ENCODE data around the gene APP. TPM values are rescaled to one million over a fixed set of nuclear protein-coding genes. Genes with fewer than 3 reads are reported as not detected.

APP gene
- total and polyA plus RNA-seq, 2 of the 13 experiments (the other 11 are each of a cell fraction or from before 2014, with no cell fraction given), result 70.6 to 262 TPM

DNA sequence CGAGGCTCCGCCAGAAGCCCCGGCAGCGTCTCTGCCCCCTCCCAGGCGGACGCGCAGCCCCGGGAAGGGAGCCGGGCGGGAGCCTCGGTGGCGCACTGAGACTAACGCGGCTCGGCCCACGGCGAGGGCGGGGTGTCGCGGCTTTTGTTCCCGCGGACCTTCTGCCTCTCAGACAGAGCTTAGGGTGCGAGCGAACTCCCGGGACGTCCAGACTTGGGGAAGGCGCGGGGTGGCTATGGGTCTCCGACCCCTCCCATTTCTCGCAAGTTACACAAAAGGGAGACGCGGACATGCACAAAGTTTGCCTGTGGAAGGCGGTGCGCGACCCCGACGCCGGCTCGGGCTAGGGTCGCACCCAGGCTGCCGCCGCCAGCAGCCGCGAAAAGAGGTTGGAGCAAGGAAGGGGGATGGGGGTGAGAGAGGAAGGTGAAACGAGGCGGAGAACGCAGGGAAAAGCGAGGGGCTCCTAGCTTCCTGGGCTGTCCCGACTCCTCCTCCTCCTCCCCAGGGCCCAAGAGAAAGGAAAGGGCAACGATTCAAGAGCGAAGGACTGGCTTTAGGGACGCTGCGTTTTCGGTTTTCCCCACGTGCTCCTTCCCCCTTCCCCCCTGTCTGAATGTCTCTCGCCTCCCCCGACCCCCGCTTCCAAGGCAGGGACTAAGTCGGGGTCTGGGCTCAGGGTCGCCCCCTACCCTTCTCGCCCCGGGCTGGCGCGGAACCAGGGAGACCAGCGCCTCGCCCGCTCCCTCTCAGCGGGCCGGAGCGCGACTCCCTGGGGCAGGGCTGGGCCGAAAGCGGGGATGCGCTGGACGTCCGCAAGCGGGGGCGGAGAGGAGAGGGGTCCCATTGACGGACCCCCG lies 729 bp downstream of the APP start:
- no TSS peak for BruUV-seq (replicated peaks)
- Histone ChIP-seq H3K27ac (ENCODE audit: extremely low read length, insufficient read depth, low read length) (peak overlapping the region; percentile 63), H4K20me1 (ENCODE audit: insufficient read depth, low read length) (no peaks in the 10 kb centered on the region), H3K27me3 (ENCODE audit: control insufficient read depth in 1 of 2, insufficient read depth in 2 of 2, low read length in 2 of 2) (peaks cover 2 to 19% of the 10 kb centered on the region in 2 experiments; a peak in 2 of 5 replicates), H3K4me3 (replicated peaks in 1 of 3; ENCODE audit: insufficient read depth in 1 of 3, low read depth in 2 of 3, low read length in 3 of 3) (peak overlapping the region; percentile 83 to 85 (median 85)), H3K79me2 (ENCODE audit: insufficient read depth, low read length) (peaks cover 42% of the 10 kb centered on the region), H3K9me3 (ENCODE audit: low read length) (no peaks in the 10 kb centered on the region), H3K4me1 (ENCODE audit: insufficient read depth, low read length) (peaks cover 34% of the 10 kb centered on the region), H3K36me3 (replicated peaks in 1 of 2; ENCODE audit: control insufficient read depth in 1 of 2, insufficient read depth in 2 of 2, low read length in 2 of 2) (no peaks in the 10 kb centered on the region), H3K9ac (ENCODE audit: insufficient read depth, low read depth, low read length) (peak overlapping the region; percentile 73), H3K4me2 (ENCODE audit: low read depth, low read length) (peak overlapping the region; percentile 87), H2AFZ (ENCODE audit: low read length) (no peak overlapping the region)
- ATAC-seq (peak; percentile 66), DNase-seq (ENCODE audit: low spot score) (no peak), FAIRE-seq (no peak)
- CTCF ChIA-PET (ENCODE audit: low intra/inter-chr PET ratio, low total read pairs), result no interaction called here
- 7% methylated on average over 34 of the region's 80 CpGs for WGBS (ENCODE audit: low lambda C conversion rate)
- POLR2A ChIA-PET, result interaction anchor here (1.5 to 1.7 kb wide), 2 partner anchors 12 to 30 kb away, joined by 3 read pairs; no protein-coding TSS in a partner anchor
- in situ Hi-C loops (cut with HindIII; ENCODE audit: extremely low pct_ligation_motif_present, low pct_unique_long_range_greater_than_20kb), result loop anchor here (10.0 kb wide), 1 partner anchor 285 kb away; no protein-coding TSS in a partner anchor
- intact Hi-C loops (cut with micrococcal nuclease; ENCODE audit: unreplicated experiment), result loop anchor here (5.0 to 10.0 kb wide), 2 partner anchors 105 to 173 kb away; no protein-coding TSS in a partner anchor
- TF ChIP-seq ZBTB14 (CRISPR knock-in tag; IDR thresholded peaks at IDR 0.05), result peak; percentile 41; the same call in 1 of the 2 replicates
- TF ChIP-seq POLR2A (IDR thresholded peaks at IDR 0.05; ENCODE audit: insufficient read depth in 1 of 2, low read depth in 2 of 2, low read length in 2 of 2), result 0 out of 4 replicates have a peak, but pooled peaks have one; percentile 15 to 21
- TF ChIP-seq ZNF232 (CRISPR knock-in tag; IDR thresholded peaks at IDR 0.05; ENCODE audit: borderline replicate concordance), result no peak
- no peak for TF ChIP-seq SP4 (CRISPR knock-in tag; IDR thresholded peaks at IDR 0.05)
- TF ChIP-seq KDM2A (CRISPR knock-in tag; IDR thresholded peaks at IDR 0.05; ENCODE audit: borderline replicate concordance, low read depth), result no peak; the same call in 1 of the 2 replicates
- TF ChIP-seq PHF8 (CRISPR knock-in tag; IDR thresholded peaks at IDR 0.05), result peak; percentile 20; the same call in 1 of the 2 replicates
- TF ChIP-seq NFKBIZ (CRISPR knock-in tag; IDR thresholded peaks at IDR 0.05), result no peak
- 0 out of 2 replicates have a peak, but pooled peaks have one; percentile 1 for TF ChIP-seq ZNF687 (CRISPR knock-in tag; IDR thresholded peaks at IDR 0.05)
- 0 out of 2 replicates have a peak, but pooled peaks have one; percentile 11 for TF ChIP-seq TGIF2 (CRISPR knock-in tag; IDR thresholded peaks at IDR 0.05)
- peak; percentile 9; the same call in 1 of the 2 replicates for TF ChIP-seq SAP130 (CRISPR knock-in tag; IDR thresholded peaks at IDR 0.05; ENCODE audit: low read depth)
- no peak for TF ChIP-seq AHR (CRISPR knock-in tag; IDR thresholded peaks at IDR 0.05)
- TF ChIP-seq NKX3-1 (CRISPR knock-in tag; IDR thresholded peaks at IDR 0.05), result no peak
- TF ChIP-seq AGO2 (optimal IDR thresholded peaks at IDR 0.05; ENCODE audit: low read depth, low read length), result peak; percentile 54
- no peak for TF ChIP-seq SOX6 (IDR thresholded peaks at IDR 0.05)
- no peak for TF ChIP-seq SOX6 (CRISPR knock-in tag; IDR thresholded peaks at IDR 0.05)
- TF ChIP-seq ZNF841 (CRISPR knock-in tag; IDR thresholded peaks at IDR 0.05; ENCODE audit: borderline replicate concordance), result 0 out of 2 replicates have a peak, but pooled peaks have one; percentile 14

All from HepG2 (cell line).